HL-60/S4 (cell line): Measurements from ENCODE around the gene WNK2.
"Not testable (repeated sequence)": the region's sequence is repeated elsewhere in the genome, so short reads cannot be mapped to it uniquely, and the experiment has no call there.

Experiments used
- in situ Hi-C: fragments of 300-500 bp; cut with MboI; formaldehyde crosslinking; loops from 2 replicates; pipeline ENCODE4 v1.14.3; 2022; ENCODE audit warnings: low sequenced_read_pairs

WNK2 gene

GRCh38 chr9:93320591-93321219 is 136.8 kb downstream of the WNK2 start:
- in situ Hi-C loops: loop anchor here (25.0 kb wide), 1 partner anchor 358 kb away; no protein-coding TSS in a partner anchor

DNA sequence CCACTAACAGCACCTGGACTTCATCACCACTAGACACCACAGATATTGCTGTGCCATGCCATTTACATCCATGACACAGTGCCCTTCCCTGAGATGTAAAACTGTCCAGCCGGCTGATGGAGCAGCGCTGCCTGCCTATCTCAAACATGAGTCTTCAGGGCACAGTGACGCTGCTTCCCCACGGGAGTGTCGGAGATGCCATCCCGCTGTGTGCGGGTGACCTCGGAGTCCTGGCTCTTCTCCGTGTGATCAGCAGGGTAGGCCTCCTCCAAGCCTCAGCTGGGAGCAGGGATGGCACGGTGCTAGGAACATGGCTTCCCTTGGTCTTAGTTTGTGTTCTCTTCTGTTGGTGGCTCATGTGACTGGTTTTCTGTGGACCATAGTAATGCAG is 137.3 kb downstream of the WNK2 start:
- in situ Hi-C loops: loop anchor here (25.0 kb wide), 1 partner anchor 359 kb away; no protein-coding TSS in a partner anchor

DNA sequence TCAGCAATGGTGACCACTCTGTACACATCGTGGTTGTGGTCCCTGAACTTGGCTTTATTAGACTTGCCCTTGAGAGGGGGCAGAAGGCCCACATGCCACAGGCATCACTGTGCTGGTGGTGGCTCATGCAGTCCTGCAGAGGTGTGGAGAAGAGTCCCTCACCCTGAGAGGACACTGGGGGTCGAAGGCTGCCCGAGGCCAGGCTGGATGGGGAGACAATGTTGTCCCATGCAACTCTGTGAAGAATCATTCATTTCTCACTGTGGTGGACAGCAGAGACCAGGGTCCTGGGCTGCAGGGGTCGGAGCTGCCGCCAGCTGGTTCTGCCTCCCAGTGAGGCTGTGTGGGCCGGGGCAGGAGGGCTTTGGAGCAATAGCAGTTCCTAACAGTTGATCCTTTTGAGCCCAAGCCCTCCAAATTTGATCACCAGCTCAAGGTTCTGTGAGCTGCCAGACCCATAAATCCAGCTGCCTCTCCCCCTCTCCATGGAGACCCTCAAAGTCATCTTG is 139.6 kb downstream of the WNK2 start:
- in situ Hi-C loops: loop anchor here (25.0 kb wide), 1 partner anchor 361 kb away; no protein-coding TSS in a partner anchor

GRCh38 chr9:93324191-93324834 is 140.4 kb downstream of the WNK2 start:
- in situ Hi-C loops: loop anchor here (25.0 kb wide), 1 partner anchor 362 kb away; no protein-coding TSS in a partner anchor

- in situ Hi-C loops: no loop called here
Measured at GRCh38 chr9:93325307-93326035, 141.5 kb downstream of the WNK2 start.

- in situ Hi-C loops: no loop called here
Measured at GRCh38 chr9:93326056-93326455, 142.1 kb downstream of the WNK2 start.

- in situ Hi-C loops: no loop called here
Measured at GRCh38 chr9:93326654-93327053, 142.7 kb downstream of the WNK2 start.

DNA sequence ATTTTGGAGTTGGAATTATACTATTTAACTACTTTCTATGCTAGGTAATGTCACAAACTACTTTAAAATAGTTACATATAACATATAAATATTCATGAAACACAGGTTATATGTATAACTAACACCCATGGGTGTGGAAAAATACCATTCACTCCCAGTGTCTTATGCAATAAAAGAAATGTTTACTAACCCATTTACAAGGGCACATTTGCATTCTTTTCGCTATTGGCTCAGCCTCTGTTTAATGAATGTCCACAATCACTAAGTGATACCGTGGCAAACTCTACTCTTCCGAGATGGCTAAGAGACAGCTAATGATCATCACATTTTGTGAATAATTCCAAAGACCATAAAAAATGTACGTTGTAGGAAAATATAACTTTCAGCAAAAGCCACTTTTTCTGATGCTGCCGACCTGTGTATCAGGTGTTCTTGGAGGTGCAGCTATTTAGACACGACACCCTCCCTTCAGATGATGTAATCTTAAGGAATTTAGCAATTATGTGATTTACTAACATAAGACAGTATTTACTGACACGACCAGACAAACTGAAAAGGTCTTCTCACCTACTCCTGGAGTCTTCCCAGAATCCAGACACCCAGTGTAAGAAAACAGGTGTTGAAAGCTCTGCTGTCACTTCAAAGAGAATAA is 145.8 kb downstream of the WNK2 start:
- in situ Hi-C loops: no loop called here

- in situ Hi-C loops: no loop called here
Measured at GRCh38 chr9:93332317-93332716, 148.4 kb downstream of the WNK2 start.

DNA sequence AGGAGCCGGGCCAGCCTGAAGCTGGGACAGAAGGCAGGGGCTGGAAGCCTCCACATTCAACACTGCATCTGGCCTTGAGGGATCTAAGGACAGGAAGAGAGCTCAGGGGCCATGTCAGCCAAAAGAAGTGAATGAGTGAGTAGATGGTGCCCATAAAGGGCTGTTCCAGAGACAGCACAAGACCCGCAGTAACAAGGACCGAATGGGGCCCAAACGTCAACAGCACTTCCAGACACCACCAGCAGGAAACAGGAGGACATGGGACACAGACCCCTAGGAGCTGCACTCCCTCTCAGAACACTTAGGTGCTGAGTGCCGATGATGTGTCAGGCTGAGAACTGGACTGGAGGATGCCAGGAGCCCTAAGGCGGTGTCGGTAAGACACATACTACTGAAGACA is 152.8 kb downstream of the WNK2 start:
- in situ Hi-C loops: no loop called here

DNA sequence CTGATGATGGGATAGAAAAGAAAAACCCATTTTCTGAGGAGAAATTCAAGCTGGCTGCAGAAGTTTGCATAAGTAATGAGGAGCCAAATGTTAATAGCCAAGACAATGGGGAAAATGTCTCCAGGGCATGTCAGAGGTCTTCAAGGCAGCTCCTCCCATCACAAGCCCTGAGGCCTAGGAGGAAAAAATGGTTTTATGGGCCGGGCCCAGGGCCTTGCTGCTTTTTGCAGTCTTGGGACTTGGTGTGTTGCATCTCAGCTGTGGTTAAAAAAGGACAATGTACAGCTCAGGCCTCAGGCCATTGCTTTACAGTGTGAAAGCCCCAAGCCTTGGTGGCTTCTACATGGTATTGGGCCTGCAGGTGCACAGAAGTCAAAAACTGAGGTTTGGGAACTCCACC is 154.3 kb downstream of the WNK2 start:
- in situ Hi-C loops: not testable (repeated sequence)

DNA sequence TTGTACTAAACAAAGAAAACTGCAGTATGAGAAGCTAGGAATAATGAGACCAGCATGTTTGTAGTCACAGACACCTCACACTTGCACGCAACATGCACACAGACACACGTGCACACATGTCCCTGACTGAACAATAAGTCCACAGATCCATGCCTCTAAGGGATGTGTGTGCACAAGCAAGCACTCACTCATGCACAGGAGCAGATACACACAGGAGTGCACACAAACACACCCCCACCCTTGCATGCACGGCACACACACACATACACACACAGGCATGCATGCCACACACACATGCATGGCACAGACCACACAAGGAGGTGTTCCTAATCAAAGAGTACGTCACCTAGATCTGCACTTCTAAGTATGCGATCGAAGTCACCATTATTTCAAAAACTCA is 156.2 kb downstream of the WNK2 start:
- in situ Hi-C loops: no loop called here

GRCh38 chr9:93341820-93342219 is 157.9 kb downstream of the WNK2 start:
- in situ Hi-C loops: not testable (repeated sequence)

- in situ Hi-C loops: not testable (repeated sequence)
Measured at GRCh38 chr9:93342428-93342827, 158.5 kb downstream of the WNK2 start.

- in situ Hi-C loops: no loop called here
Measured at GRCh38 chr9:93343663-93344062, 159.7 kb downstream of the WNK2 start.

GRCh38 chr9:93345643-93346230 is 161.8 kb downstream of the WNK2 start:
- in situ Hi-C loops: no loop called here

GRCh38 chr9:93346231-93347112 is 162.5 kb downstream of the WNK2 start:
- in situ Hi-C loops: no loop called here

- in situ Hi-C loops: not testable (repeated sequence)
Measured at GRCh38 chr9:93347371-93347975, 163.5 kb downstream of the WNK2 start.
